Fibroblast of mammary gland (primary cell): ENCODE measurements around the gene VPS13D.

Experiments used
- DNase-seq: peaks from one replicate; pipeline ENCODE4 v3.0.0-alpha.2; 2010; ENCODE audit warnings: low read depth
- H3K4me3 ChIP-seq: 2 replicates; pipeline ENCODE4 v1.5.1; 2011; ENCODE audit warnings: low read depth, mild to moderate bottlenecking, low read length, moderate library complexity; ENCODE audit not compliant: control insufficient read depth
- TF ChIP-seq, protein P1 (sequence below): conservative IDR thresholded peaks from 2 replicates; pipeline ENCODE4 v1.5.1; 2011; ENCODE audit warnings: low read depth, low read length, inconsistent platforms; ENCODE audit not compliant: control insufficient read depth, insufficient read depth

Gene VPS13D

DNA sequence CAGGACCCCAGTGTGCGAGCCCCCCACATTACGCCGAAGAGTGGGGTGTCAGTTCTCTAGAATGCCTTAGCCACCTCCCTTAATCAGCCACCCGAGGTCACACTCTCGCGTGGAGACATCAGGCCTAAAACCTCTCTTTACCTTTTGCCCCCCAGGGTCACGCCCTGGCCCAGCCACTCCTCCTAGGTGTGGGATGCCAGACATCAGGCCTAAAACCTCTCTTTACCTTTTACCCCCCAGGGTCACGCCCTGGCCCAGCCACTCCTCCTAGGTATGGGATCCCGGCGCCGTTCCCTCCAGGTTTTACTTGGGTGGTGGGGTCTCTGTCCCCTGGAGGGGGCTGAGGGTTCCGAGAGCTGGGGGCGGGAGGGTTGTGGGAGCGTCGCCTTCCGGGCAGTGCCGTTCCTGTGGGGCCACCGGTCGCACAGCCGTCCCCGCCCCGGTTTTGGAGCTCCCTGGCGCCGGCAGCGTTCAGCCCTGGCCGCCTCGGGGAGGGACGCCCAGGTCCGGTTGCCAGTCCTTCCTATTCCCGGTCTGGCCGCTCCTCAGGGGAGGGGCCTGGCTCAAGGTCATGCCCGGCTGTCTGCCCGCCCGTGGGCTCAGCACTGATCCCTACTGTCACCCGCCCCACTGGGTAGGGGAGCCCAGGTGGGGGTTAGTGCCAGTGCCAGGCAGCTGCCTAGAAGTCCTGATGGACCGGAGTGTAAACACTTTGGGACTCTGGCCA is 882 bp downstream of the VPS13D start:
- DNase-seq, result no peak
- peak overlapping the region; percentile 88 for H3K4me3 ChIP-seq
- TF ChIP-seq, protein P1, sequence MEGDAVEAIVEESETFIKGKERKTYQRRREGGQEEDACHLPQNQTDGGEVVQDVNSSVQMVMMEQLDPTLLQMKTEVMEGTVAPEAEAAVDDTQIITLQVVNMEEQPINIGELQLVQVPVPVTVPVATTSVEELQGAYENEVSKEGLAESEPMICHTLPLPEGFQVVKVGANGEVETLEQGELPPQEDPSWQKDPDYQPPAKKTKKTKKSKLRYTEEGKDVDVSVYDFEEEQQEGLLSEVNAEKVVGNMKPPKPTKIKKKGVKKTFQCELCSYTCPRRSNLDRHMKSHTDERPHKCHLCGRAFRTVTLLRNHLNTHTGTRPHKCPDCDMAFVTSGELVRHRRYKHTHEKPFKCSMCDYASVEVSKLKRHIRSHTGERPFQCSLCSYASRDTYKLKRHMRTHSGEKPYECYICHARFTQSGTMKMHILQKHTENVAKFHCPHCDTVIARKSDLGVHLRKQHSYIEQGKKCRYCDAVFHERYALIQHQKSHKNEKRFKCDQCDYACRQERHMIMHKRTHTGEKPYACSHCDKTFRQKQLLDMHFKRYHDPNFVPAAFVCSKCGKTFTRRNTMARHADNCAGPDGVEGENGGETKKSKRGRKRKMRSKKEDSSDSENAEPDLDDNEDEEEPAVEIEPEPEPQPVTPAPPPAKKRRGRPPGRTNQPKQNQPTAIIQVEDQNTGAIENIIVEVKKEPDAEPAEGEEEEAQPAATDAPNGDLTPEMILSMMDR, result no peak

DNA sequence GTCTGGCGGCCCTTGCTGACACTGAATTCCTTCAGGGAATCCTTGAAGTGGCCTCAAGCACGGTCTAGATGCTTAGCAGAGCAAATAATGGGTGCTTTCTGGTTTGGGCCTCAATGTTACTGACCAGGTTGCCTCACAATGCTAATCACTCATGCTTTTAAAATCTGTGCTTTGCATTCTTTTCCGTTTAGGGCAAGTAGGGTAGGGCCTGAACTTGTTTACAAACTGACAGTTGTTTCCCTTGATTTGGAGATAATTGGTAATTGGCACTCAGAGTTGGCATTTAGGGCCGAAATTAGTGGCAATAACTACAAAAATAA is 1.4 kb downstream of the VPS13D start:
- TF ChIP-seq, protein P1, result no peak
- no peak for DNase-seq
- H3K4me3 ChIP-seq, result peak overlapping the region; percentile 88

DNA sequence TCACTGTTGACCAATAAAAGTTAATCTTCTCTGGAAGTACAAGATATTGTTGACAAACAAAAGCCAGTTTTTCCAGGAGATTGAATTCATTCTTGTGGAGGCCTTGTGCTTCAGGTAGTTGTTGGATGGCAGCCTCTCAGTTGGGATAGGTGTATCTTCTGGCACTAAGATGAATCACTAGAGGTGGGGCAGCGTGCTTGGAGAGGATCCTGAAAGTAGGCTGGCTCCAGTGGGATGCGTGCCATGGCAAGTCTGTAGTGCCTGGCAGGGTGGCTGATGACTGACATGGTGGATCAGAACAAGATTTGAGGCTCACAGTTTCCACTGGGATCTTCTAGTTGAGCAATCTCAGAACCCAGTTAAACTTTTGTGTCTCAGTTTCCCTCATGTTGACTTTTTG is 2.4 kb downstream of the VPS13D start:
- TF ChIP-seq, protein P1, result no peak
- DNase-seq, result no peak
- H3K4me3 ChIP-seq, result no peak overlapping the region

DNA sequence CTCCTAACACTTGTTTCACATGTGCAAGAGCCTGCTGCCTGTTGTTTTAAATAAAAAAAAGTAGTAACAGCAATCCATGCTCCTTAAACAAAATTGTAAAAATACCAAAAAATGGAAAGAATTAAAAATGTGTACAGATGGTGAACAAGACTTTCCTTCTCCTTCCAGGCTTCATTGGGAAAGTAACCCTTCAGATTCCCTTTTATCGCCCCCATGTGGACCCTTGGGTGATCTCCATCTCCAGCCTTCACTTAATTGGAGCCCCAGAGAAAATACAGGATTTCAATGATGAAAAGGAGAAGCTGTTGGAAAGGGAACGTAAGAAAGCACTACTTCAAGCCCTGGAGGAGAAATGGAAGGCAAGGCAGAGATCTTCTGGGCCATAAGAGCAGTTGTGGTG is 14.2 kb downstream of the VPS13D start:
- DNase-seq, result peak; percentile 19
- TF ChIP-seq, protein P1, result peak; percentile 43
- no peak overlapping the region for H3K4me3 ChIP-seq

DNA sequence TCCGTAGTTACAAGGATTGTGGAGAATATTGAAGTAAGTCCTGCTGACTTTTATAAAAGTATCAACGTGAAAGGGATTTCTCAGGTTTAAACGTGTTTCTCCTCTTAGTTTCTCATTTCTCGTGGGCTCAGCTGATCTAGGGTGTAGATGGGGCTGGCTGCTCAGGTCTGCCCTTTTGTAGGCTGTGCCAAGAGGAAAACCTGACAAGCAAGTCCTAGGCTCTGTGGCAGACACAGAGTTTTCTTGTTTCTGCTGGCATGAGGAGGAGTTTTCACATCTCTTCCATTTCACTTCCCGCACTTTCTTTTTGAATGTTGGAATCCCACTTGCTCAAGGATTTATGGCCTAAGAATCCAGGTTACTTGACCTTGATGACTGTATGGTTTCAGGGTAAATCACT is 14.8 kb downstream of the VPS13D start:
- TF ChIP-seq, protein P1, result no peak
- DNase-seq, result no peak
- no peak overlapping the region for H3K4me3 ChIP-seq

DNA sequence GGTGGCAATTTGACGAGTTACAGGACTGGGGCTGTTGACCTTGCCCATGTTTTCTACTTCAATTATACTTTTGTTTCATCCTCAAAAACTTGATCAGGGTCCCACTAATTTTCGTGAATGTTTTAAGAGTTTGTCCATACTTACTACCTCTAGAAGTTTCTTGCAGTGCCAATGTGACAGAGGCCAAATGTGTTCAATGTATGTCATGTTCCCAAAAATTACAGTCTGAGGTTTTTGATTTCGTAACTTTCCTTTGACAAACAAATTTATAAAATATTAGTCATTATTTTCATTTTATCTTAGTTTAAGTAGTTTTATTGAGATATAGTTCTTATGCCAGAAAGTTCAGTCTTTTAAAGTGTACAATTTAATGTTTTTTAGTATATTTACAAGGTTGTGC is 15.3 kb downstream of the VPS13D start:
- H3K4me3 ChIP-seq, result no peak overlapping the region
- TF ChIP-seq, protein P1, result no peak
- DNase-seq, result peak; percentile 59

DNA sequence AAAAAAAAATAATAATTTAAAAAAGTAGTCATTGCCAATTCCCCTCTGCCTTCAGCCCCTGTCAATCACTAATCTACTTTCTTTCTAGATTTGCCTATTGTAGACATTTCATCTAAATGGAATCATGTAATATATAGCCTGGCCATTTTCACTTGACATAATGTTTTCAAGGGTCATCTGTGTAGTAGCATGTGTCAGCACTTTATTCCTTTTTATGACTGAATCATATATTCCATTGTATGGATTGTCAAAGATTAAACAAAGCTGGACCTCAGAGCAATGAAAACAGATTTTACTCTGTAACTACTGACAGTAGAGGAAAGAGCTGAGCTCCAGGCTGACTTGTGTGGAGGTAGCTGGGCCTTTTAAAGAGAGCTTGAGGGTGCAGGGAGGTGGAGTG is 15.9 kb downstream of the VPS13D start:
- TF ChIP-seq, protein P1, result no peak
- DNase-seq, result no peak
- H3K4me3 ChIP-seq, result no peak overlapping the region
